Measurements from ENCODE around the gene UBXN6. TPM values are rescaled to one million over a fixed set of nuclear protein-coding genes. Genes with fewer than 3 reads are reported as not detected.

The UBXN6 gene
- total RNA-seq, 1 donor from 2014 or later = 47.9 TPM

DNA sequence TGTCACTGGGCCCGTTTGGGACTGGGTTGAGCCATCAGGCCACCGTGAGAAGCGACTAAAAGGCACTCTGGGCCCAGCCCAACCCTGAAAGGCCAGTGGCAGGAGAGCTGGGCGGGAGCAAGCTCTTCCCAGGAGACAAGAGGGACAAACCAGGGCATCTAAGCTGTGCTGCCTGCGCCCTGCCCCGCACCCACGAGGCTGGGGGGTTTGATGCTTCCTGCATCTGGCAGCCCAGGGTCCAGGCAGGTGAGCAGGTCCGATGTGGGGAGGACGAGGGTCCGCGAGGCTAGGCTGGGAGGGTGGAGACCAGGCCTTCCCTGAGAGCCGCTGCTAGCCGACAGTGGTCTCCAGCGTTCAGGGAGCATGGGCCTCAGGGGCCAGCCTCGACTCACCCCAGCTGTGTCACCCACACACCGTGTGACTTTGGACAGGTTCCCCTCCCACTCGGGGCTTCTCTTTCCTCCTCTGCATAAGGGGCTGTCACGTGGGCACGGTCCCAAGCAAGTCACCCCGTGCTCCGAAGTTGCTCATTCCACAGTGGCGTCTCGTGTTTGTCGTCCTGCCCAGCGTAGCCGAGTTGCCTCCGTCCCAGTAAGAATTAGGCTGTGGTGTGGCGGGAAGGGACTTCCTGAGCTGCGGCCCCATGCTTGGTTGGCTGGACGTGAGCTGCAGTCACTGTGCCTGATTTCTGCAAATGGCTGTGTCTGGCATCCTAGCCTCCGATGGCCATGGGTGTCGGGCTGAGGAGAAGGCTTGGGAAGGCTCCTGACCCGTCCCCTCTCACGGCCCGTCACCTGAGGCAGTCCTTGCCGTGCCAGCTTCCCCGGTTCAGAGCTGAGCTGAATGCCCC, 44.9 kb upstream of the UBXN6 start:
- H3K4me1 Mint-ChIP-seq (ENCODE audit: low read depth, unreplicated experiment) = peaks cover 7% of the 10 kb centered on the region
- peaks cover 10% of the 10 kb centered on the region for H3K27me3 Mint-ChIP-seq (ENCODE audit: unreplicated experiment)
- no peak for TF ChIP-seq CTCF (IDR thresholded peaks at IDR 0.05; ENCODE audit: partially characterized antibody, unreplicated experiment)
- H3K4me3 Mint-ChIP-seq (ENCODE audit: unreplicated experiment) = no peak overlapping the region
- no peaks in the 10 kb centered on the region for H3K36me3 Mint-ChIP-seq (ENCODE audit: unreplicated experiment)
- peak overlapping the region; percentile 55 for H3K27ac Mint-ChIP-seq (ENCODE audit: unreplicated experiment)
- peaks cover 3% of the 10 kb centered on the region for H3K9me3 Mint-ChIP-seq (ENCODE audit: unreplicated experiment)
- no peak for DNase-seq

DNA sequence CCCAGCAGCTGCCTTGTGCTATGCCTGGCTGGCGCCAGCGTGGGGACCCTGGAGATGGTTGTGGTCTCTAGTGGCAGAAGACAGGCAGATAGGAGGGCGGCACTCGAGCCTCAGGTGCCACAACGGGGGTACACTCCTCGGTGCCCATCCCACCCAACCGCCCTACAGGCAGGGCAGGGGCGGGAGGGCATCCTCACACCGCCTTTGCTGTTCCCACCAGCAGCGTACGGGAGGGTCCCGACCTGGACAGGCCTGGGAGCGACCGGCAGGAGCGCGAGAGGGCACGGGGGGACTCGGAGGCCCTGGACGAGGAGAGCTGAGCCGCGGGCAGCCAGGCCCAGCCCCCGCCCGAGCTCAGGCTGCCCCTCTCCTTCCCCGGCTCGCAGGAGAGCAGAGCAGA, 44.1 kb upstream of the UBXN6 start:
- Mint-ChIP-seq H3K4me3 (ENCODE audit: unreplicated experiment) (no peak overlapping the region), H3K4me1 (ENCODE audit: low read depth, unreplicated experiment) (peaks cover 7% of the 10 kb centered on the region), H3K27ac (ENCODE audit: unreplicated experiment) (no peak overlapping the region), H3K36me3 (ENCODE audit: unreplicated experiment) (no peaks in the 10 kb centered on the region), H3K9me3 (ENCODE audit: unreplicated experiment) (peaks cover 3% of the 10 kb centered on the region), H3K27me3 (ENCODE audit: unreplicated experiment) (peaks cover 10% of the 10 kb centered on the region)
- TF ChIP-seq CTCF (IDR thresholded peaks at IDR 0.05; ENCODE audit: partially characterized antibody, unreplicated experiment) = no peak
- DNase-seq = no peak

GRCh38 chr19:4500841-4501591, 43.4 kb upstream of the UBXN6 start:
- no peak for DNase-seq
- no peaks in the 10 kb centered on the region for H3K36me3 Mint-ChIP-seq (ENCODE audit: unreplicated experiment)
- H3K4me1 Mint-ChIP-seq (ENCODE audit: low read depth, unreplicated experiment) = peaks cover 4% of the 10 kb centered on the region
- H3K27ac Mint-ChIP-seq (ENCODE audit: unreplicated experiment) = no peak overlapping the region
- no peaks in the 10 kb centered on the region for H3K9me3 Mint-ChIP-seq (ENCODE audit: unreplicated experiment)
- H3K27me3 Mint-ChIP-seq (ENCODE audit: unreplicated experiment) = peaks cover 6% of the 10 kb centered on the region
- H3K4me3 Mint-ChIP-seq (ENCODE audit: unreplicated experiment) = no peak overlapping the region
- TF ChIP-seq CTCF (IDR thresholded peaks at IDR 0.05; ENCODE audit: partially characterized antibody, unreplicated experiment) = no peak

DNA sequence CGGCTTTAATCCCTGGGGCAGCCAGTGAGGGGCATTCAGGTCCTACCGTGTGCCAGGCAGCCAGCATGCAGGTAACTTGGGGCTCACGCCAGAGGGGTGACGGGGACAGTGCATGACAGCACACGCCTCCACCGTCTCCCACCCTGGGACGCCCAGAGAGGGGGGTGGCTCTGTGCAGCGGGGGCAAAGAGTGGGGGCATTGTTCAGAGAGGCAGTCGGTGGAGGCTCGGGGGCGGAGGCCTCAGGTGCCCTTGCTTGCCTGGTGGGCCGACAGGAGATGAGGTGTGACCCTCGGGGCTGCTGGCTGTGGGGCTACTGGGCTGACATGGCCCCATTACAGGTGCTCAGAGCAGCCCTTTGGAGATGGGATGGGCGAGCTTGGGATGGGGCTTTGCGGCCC, 42.3 kb upstream of the UBXN6 start:
- Mint-ChIP-seq H3K27ac (ENCODE audit: unreplicated experiment) (no peak overlapping the region), H3K36me3 (ENCODE audit: unreplicated experiment) (no peaks in the 10 kb centered on the region), H3K27me3 (ENCODE audit: unreplicated experiment) (peaks cover 2% of the 10 kb centered on the region)

More for the DNA sequence above, 42.3 kb upstream of the UBXN6 start:
- DNase-seq = no peak
- Mint-ChIP-seq H3K4me3 (ENCODE audit: unreplicated experiment) (no peak overlapping the region), H3K9me3 (ENCODE audit: unreplicated experiment) (no peaks in the 10 kb centered on the region), H3K4me1 (ENCODE audit: low read depth, unreplicated experiment) (peaks cover 4% of the 10 kb centered on the region)
- no peak for TF ChIP-seq CTCF (IDR thresholded peaks at IDR 0.05; ENCODE audit: partially characterized antibody, unreplicated experiment)

Data from glutamatergic neuron (in vitro differentiated cells).